Stimulated activated effector memory CD8-positive, alpha-beta T cell treated with anti-CD3 and anti-CD28 coated beads, Interleukin-12 subunit alpha, Interleukin-12 subunit beta, amount 100 ng/mL, for 72 hours (primary cell): ENCODE measurements around the gene GPR153.

Experiments
- ATAC-seq: fragments of 150-1000 bp; cut with Tn5 transposase; 2 replicates; pipeline ENCODE4 v1.10.0; 2021
- DNase-seq, 2 donors: peaks; one replicate each; pipeline ENCODE4 v3.0.0; 2021 to 2022; ENCODE audit warnings: low spot score in 2 of 2
- H3K27ac Mint-ChIP-seq: one replicate; pipeline ENCODE4 v1.8.0; 2022; ENCODE audit warnings: mild to moderate bottlenecking, mixed read lengths
- H3K36me3 Mint-ChIP-seq: one replicate; pipeline ENCODE4 v1.8.0; 2022; ENCODE audit warnings: mild to moderate bottlenecking, mixed read lengths
- H3K4me1 Mint-ChIP-seq: one replicate; pipeline ENCODE4 v1.8.0; 2022; ENCODE audit warnings: mixed read lengths
- H3K4me3 Mint-ChIP-seq: one replicate; pipeline ENCODE4 v1.8.0; 2022; ENCODE audit warnings: mild to moderate bottlenecking, mixed read lengths
- H3K9me3 Mint-ChIP-seq: one replicate; pipeline ENCODE4 v1.8.0; 2022; ENCODE audit warnings: mixed read lengths

Gene GPR153

DNA sequence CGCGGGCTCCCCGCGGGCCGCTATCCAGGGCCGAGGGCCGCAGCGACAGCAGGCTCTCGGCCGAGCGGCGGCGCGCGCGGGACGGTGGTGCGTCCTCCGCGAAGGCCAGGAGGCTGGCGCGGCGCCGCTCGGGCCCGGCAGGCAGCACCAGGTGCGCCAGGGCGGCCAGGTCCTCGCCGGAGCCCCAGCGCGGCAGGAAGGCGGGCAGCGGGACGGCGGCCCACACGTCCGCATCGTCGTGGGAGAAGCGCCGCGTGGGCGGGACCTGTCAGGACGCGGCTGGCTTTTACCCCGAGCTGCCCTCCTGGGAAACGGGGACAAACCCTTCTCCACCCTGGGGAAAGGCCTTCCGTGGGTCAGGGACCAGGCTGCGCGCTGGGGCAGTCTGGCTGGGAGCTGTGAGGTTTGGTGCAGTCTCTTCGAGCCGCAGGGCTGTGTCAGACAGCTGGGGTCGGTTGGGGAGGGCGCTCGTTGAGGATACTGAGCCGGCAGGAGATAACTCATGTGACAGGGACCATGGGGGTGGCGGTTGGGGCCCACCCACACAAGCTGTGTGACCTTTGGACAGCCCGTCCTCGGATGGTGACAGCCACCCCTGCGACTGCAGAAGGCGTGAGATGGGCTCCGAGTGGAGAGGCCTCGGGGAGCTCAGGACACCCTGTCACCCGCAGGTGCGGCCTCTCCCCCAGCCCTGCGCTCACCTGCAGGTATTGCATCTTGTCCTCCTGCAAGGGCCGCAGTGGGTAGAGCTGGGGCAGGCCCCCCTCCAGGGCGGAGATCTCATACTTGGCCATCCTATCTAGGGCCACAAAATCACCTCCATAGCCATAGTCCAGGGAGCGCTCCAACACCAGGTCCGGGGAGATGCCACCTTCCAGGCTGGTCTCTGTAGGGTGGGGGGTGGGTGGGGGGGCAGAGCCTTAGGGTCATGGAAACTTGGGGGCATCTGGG is 10.9 kb downstream of the GPR153 start:
- Mint-ChIP-seq H3K27ac (no peak overlapping the region), H3K9me3 (no peaks in the 10 kb centered on the region), H3K4me3 (no peak overlapping the region), H3K4me1 (peaks cover 9% of the 10 kb centered on the region), H3K36me3 (no peaks in the 10 kb centered on the region)
- no peak for ATAC-seq
- DNase-seq, result peak in 1 of 2 donors; percentile 57

DNA sequence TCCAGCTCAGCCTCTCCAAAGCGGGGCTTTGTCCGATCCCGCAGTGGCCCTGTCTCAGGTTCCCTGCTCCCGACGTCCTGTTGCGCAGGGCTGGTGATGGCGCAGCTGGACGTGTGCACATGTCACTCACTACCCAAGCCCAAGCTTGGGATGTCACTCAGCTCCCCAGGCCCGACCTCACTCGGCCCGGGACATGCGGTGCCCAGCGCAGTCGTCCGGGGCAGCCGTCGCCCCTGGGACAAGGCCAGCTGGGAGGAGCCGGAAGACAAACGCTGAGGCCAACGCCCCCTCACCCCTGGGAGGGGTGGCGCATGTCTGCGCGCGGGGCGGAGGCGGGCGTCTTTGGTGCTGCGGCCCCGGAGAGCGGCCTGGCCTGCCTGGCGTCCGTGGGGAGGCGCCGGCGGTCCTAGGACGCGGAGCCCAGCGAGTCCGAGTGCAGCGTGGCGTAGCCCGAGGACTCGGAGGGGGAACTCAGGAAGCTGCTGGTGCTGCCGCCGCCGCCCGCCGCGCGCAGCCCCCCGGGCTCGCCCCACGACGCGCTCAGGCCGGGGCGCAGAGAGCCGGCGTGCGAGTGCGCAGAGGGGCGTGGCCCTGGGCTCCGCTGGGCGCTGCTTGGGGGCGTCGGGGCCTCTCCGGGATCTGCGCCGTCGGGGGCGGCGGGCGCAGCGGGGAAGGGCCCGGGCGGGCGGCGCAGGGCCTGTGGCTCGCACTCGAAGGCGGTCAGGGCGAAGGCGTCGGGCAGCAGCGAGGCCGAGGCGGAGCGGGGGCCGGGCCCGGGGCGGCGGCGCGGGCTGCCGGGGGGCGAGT is 11.8 kb downstream of the GPR153 start:
- DNase-seq (no peak), ATAC-seq (no peak)
- H3K36me3 Mint-ChIP-seq, result no peaks in the 10 kb centered on the region
- peak overlapping the region; percentile 23 for H3K4me3 Mint-ChIP-seq
- H3K9me3 Mint-ChIP-seq, result no peaks in the 10 kb centered on the region
- H3K4me1 Mint-ChIP-seq, result peaks cover 9% of the 10 kb centered on the region
- no peak overlapping the region for H3K27ac Mint-ChIP-seq

DNA sequence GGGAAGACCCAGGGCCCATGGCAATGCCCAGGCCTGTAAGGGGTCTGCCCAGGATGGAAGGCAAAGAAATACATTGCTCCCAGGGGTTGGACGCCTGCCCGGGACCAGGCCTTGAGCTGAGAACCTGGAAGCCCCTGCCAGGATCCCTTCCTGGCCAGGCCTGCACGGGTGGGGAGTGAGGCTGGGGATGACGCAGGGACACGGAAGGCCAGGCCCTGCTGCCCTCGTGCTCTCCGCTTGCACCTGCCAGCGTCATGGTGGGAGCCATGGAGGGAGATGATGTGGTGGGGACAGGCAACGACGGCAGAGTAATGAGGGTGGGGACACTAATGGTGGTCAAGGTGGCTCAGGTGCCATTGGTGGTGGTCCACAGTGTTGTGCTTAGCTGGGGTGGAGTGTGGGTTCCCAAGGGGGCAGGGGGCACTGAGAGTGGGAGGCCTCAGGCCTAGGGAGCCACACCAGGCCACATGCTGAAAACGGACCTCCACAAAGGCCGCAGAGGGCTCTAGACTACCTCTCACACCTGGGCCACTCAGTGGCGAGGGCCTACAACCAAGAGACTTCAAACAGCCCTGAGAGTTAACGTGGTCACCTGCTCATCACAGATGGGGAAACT is 12.6 kb downstream of the GPR153 start:
- H3K27ac Mint-ChIP-seq, result no peak overlapping the region
- no peak for ATAC-seq
- DNase-seq, result no peak
- H3K4me3 Mint-ChIP-seq, result peak overlapping the region; percentile 23
- H3K9me3 Mint-ChIP-seq, result no peaks in the 10 kb centered on the region
- peaks cover 9% of the 10 kb centered on the region for H3K4me1 Mint-ChIP-seq
- no peaks in the 10 kb centered on the region for H3K36me3 Mint-ChIP-seq

- no peak overlapping the region for H3K4me3 Mint-ChIP-seq
- peaks cover 9% of the 10 kb centered on the region for H3K4me1 Mint-ChIP-seq
- no peak for DNase-seq
- no peak for ATAC-seq
- no peaks in the 10 kb centered on the region for H3K36me3 Mint-ChIP-seq
- H3K27ac Mint-ChIP-seq, result no peak overlapping the region
- no peaks in the 10 kb centered on the region for H3K9me3 Mint-ChIP-seq
These were observed 13.2 kb downstream of the GPR153 start for GRCh38 chr1:6247651-6248050.

GRCh38 chr1:6246497-6247467 is 14.1 kb downstream of the GPR153 start:
- peak; percentile 63 for ATAC-seq
- peak; percentile 71 to 90 for DNase-seq
- no peak overlapping the region for H3K27ac Mint-ChIP-seq
- H3K36me3 Mint-ChIP-seq, result no peaks in the 10 kb centered on the region
- peaks cover 10% of the 10 kb centered on the region for H3K4me1 Mint-ChIP-seq
- no peaks in the 10 kb centered on the region for H3K9me3 Mint-ChIP-seq
- peak overlapping the region; percentile 68 for H3K4me3 Mint-ChIP-seq

- Mint-ChIP-seq H3K27ac (no peak overlapping the region), H3K4me3 (peak overlapping the region; percentile 68), H3K36me3 (no peaks in the 10 kb centered on the region), H3K9me3 (no peaks in the 10 kb centered on the region), H3K4me1 (peaks cover 17% of the 10 kb centered on the region)
- no peak for ATAC-seq
- peak; percentile 41 to 87 for DNase-seq
These were observed 14.9 kb downstream of the GPR153 start for GRCh38 chr1:6245869-6246496.

DNA sequence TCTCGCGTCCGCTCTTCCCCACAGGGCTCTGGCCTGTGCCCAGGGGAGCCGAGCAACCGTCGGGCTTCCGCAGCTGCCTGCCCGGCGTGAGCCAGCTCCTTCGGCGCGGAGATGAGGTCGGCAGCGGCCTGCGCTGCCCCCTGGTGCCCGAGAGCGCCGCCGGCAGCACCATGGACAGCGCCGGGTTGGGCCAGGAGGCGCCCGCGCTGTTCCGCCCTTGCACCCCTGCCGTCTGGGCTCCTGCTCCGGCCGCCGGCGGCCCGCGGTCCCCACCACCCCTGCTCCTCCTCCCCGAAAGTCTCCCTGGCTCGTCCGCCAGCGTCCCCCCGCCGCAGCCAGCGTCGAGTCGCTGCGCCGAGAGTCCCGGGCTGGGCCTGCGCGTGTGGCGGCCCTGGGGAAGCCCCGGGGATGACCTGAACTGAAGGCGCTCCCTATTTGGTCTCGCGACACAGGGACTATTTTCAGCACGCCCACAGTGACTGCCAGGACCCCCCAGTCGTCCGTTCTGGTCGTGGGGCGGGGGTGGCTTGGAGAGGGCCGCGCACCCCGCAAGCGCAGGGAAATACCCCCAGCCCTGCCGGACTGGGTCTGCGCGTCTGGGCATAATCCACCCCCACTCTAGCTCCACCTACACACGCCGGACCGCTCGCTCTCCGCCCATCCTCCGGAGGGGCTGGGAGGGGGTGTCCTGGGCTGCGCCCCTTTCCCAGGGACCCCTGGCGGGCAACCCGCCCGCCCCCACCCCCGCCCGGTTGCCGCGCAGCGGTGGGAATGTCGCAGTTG is 15.6 kb downstream of the GPR153 start:
- Mint-ChIP-seq H3K4me3 (peak overlapping the region; percentile 68), H3K27ac (no peak overlapping the region), H3K9me3 (no peaks in the 10 kb centered on the region), H3K36me3 (no peaks in the 10 kb centered on the region), H3K4me1 (peaks cover 17% of the 10 kb centered on the region)
- DNase-seq, result peak; percentile 85 to 90
- peak; percentile 78 for ATAC-seq

DNA sequence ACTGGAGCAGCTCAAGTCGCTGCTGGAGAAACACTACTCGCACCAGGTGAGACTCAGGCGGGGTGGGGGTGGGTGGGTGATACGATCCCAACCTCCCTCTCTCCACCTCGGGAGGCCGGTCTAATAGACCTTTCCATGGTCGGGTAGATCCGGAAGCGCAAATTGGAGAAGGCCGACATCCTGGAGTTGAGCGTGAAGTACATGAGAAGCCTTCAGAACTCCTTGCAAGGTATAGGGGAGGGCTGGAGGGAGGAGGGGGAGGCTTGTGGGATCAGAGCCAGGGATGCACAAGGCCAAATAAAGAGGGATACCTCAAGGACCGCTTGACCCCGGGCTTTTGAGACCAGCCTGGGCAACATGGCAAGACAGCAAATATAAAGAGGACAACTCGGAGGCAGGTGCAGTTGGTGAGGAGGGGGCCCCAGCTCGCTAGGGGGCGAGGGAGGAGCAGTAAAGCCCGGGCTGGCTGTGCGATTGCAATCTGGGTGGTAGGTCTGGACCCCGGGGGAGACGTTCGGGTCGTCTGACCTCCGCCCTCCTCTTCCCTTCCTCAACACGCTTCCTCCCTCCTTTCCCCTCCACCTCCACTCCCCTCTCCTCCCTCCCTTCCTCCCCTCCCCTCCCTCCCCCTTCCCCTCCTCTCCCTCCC is 16.4 kb downstream of the GPR153 start:
- Mint-ChIP-seq H3K4me3 (no peak overlapping the region), H3K36me3 (no peaks in the 10 kb centered on the region), H3K27ac (no peak overlapping the region), H3K4me1 (peaks cover 17% of the 10 kb centered on the region), H3K9me3 (no peaks in the 10 kb centered on the region)
- no peak for ATAC-seq
- DNase-seq, result no peak

DNA sequence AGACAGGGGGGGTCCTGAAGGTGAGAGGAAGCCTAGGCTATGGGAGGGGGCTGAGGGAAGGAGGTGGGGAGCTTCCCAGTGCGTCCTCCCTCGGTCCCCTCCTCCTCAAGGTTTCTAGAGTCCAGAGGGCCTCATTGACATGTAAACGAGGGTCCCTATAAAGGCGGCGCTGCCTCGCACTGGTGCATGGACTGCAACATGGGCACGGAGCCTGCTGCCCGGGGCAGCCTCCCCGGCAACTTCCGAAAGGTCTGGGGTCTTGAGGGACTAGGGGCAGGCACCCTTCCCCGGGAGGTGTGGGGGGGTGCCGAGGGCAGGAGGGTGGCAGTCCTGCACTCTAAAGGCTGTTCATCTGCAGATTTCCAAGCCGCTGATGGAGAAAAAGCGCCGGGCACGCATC is 16.9 kb downstream of the GPR153 start, which contains the start of gene HES3:
TSS of gene HES3 (plus strand) at position 187 of the 400 bp plus-strand sequence. CDS start at position 374, 187 bp downstream.
- Mint-ChIP-seq H3K4me1 (peaks cover 19% of the 10 kb centered on the region), H3K27ac (no peak within 1 kb of the TSS), H3K4me3 (peak within 1 kb of the TSS; percentile 68), H3K9me3 (no peaks in the 10 kb centered on the region), H3K36me3 (no peaks in the 10 kb centered on the region)
- ATAC-seq, result no peak
- DNase-seq, result no peak

DNA sequence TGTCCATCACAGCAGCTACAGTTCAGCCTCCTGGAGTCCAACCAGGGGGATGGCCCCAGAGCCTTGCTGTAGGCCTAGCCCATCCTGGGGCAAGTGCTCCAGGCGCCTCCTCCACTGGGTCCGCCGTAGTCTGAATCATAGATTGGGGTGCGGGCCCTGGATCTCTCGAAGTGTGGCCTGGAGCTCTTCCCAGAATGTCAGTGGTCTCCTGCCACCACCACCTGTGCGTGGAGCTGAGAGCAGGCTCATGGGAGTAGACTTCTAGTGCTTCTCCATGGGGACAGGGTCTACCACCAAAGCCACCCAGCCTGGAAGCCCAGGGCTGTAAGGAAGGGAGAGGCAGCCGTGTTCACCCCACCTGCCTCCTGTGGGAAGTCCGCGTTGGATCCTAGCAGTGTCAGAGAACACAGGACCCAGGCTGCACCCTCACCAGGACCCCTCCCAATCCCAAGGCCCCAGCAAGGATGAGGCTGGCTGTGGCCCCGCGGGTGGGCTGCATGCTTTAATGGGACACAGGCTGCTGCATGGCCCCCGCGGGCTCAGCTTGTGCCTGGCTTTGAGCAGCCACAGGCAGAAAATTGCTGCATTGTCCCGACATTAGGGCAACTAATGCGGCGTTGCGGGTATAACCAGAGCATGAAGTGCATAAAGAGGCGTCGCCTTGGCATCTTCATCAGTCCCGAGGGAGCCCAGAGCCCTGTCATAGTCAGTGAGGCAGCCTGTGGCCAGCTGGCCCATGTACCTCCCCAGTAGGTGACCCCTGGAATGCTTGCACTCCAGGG is 17.7 kb downstream of the GPR153 start:
- H3K36me3 Mint-ChIP-seq, result no peaks in the 10 kb centered on the region
- no peaks in the 10 kb centered on the region for H3K9me3 Mint-ChIP-seq
- H3K27ac Mint-ChIP-seq, result no peak overlapping the region
- no peak for DNase-seq
- ATAC-seq, result no peak
- no peak overlapping the region for H3K4me3 Mint-ChIP-seq
- peaks cover 22% of the 10 kb centered on the region for H3K4me1 Mint-ChIP-seq

GRCh38 chr1:6241887-6242740 is 18.8 kb downstream of the GPR153 start:
- ATAC-seq, result no peak
- no peak overlapping the region for H3K27ac Mint-ChIP-seq
- no peaks in the 10 kb centered on the region for H3K36me3 Mint-ChIP-seq
- H3K9me3 Mint-ChIP-seq, result no peaks in the 10 kb centered on the region
- peaks cover 22% of the 10 kb centered on the region for H3K4me1 Mint-ChIP-seq
- H3K4me3 Mint-ChIP-seq, result peak overlapping the region; percentile 30
- no peak for DNase-seq
